IPS-18c (cell line): Measurements from ENCODE around the gene DTX4.

Source experiments
- H3K4me3 ChIP-seq: 2 replicates; pipeline ENCODE4 v1.7.0; 2013; ENCODE audit warnings: low read depth, mild to moderate bottlenecking, low read length, moderate library complexity; ENCODE audit not compliant: insufficient read depth
- H3K9me3 ChIP-seq: one replicate; pipeline ENCODE4 v1.6.1; 2013; ENCODE audit warnings: mild to moderate bottlenecking, low read length, moderate library complexity; ENCODE audit not compliant: control insufficient read depth, insufficient read depth

Gene DTX4

GRCh38 chr11:59224351-59224928 lies 52.5 kb downstream of the DTX4 start:
- Histone ChIP-seq H3K4me3 (no peak overlapping the region), H3K9me3 (peaks cover 8% of the 10 kb centered on the region)

- H3K4me3 ChIP-seq: no peak overlapping the region
Measured at GRCh38 chr11:59225017-59225416, 53.1 kb downstream of the DTX4 start.

GRCh38 chr11:59226396-59226795 lies 54.5 kb downstream of the DTX4 start:
- no peak overlapping the region for H3K4me3 ChIP-seq
- H3K9me3 ChIP-seq: peaks cover 6% of the 10 kb centered on the region

More at GRCh38 chr11:59225017-59225416, 53.1 kb downstream of the DTX4 start:
- H3K9me3 ChIP-seq: peaks cover 8% of the 10 kb centered on the region

- Histone ChIP-seq H3K9me3 (no peaks in the 10 kb centered on the region), H3K4me3 (no peak overlapping the region)
Measured at GRCh38 chr11:59240322-59240721, 68.4 kb downstream of the DTX4 start.

GRCh38 chr11:59243633-59244032 lies 71.7 kb downstream of the DTX4 start:
- no peak overlapping the region for H3K4me3 ChIP-seq
- no peaks in the 10 kb centered on the region for H3K9me3 ChIP-seq

- H3K9me3 ChIP-seq: no peaks in the 10 kb centered on the region
Measured at GRCh38 chr11:59247531-59248227, 75.7 kb downstream of the DTX4 start.

GRCh38 chr11:59249535-59249934 lies 77.6 kb downstream of the DTX4 start:
- Histone ChIP-seq H3K9me3 (no peaks in the 10 kb centered on the region), H3K4me3 (no peak overlapping the region)

More at GRCh38 chr11:59247531-59248227, 75.7 kb downstream of the DTX4 start:
- H3K4me3 ChIP-seq: no peak overlapping the region

- Histone ChIP-seq H3K4me3 (no peak overlapping the region), H3K9me3 (no peaks in the 10 kb centered on the region)
Measured at GRCh38 chr11:59253001-59253400, 81.1 kb downstream of the DTX4 start.

- H3K4me3 ChIP-seq: no peak overlapping the region
- no peaks in the 10 kb centered on the region for H3K9me3 ChIP-seq
Measured at GRCh38 chr11:59254286-59254685, 82.4 kb downstream of the DTX4 start.

- H3K9me3 ChIP-seq: no peaks in the 10 kb centered on the region
Measured at GRCh38 chr11:59255281-59255680, 83.3 kb downstream of the DTX4 start.

More at GRCh38 chr11:59255281-59255680, 83.3 kb downstream of the DTX4 start:
- H3K4me3 ChIP-seq: no peak overlapping the region
